AG08395 (cell line): ENCODE data around the gene ITGAL.

Experiments
- DNase-seq: peaks from one replicate; pipeline ENCODE4 v3.0.0; 2012; ENCODE audit warnings: mixed read lengths, low spot score

The ITGAL gene

DNA sequence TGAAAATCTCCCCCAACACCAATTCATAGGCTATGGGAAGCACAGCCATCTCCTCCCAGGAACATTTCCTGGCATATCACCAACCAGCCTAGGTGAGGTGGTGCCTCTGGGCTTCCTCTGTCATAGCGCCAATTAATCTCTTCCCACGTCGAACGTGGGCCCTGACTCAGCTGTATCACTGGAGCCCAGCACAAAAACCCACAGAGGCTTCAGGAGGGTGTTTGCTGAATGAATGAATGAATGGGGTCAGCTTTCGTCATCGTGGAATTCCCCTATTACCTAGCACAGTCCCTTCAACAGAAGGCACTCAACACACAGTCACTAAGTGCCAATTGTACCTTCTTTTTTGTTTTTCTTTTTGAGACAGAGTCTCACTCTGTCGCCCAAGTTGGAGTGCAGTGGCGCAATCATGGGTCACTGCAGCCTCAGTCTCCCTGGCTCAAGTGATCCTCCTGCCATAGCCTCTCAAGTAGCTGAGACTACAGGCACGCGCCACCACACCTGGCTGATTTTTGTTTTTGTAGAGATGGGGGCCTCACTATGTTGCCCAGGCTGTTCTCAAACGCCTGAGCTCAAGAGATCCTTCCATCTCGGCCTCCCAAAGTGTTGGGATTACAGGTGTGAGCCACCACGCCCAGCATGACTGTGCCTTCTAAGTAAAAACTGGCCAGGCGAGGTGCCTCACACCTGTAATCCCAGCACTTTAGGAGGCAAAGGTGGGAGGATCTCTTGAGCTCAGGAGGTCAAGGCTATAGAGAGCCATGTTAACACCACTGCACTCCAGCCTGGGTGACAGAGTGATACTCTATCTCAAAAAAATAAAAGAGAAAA, 94.8 kb downstream of the ITGAL start:
- no peak for DNase-seq

- DNase-seq: no peak
Measured at GRCh38 chr16:30567991-30568638, 95.6 kb downstream of the ITGAL start.

- no peak for DNase-seq
Measured at GRCh38 chr16:30569281-30569680, 96.7 kb downstream of the ITGAL start.

DNA sequence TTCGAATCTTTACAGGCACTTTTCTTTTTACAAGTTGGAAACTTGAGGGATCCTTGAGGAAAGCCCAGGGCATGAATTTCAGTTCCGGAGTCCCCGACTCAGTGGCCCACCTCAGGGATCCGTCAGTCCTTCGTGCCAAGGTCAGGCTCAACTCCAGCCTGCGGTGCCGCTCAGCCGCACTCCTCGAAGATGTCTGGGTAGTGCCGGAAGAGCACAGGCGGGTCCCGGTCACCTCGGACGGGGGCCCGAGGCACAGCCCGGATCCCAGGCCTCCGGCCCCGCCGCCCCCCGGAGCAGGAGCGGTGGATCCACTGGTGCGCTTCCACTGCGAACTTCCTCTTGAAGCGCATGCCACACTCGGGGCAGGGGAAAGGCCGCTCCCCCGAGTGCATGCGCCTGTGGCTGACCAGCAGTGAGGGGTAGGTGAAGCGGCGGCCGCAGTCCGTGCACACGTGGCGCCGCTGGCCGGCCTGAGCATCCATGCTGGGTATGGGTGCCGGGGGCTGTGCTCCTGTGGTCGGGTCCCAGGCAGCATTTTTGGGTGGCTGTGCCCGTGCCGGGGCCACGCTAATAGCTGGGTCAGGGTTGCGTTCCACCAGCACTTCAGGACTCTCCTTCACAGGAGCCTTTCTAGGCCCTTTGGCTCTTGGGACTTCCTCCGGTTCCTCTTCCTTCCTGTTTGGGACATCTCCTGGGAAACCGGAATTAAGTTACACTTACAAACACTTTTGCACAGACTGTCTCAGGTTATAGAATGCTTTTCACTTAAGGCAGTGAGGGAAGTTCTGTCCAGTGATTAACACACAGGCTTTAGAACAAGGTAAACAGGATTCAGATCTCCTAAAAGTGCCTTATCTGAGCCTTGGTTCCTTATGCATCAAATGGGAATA, 97.4 kb downstream of the ITGAL start:
- DNase-seq: no peak

- DNase-seq: no peak
Measured at GRCh38 chr16:30570636-30571444, 98.3 kb downstream of the ITGAL start.

- DNase-seq: peak; percentile 98
Measured at GRCh38 chr16:30571445-30572322, 99.1 kb downstream of the ITGAL start, which contains the start of gene ZNF688. ZNF688 (minus strand) TSS chr16:30571714; CDS start chr16:30571629, 85 bp downstream.
